ENCODE results near the gene RRM2. TPM values are rescaled to one million over a fixed set of nuclear protein-coding genes. Genes with fewer than 3 reads are reported as not detected.

The RRM2 gene
- total RNA-seq, 2 donors from 2014 or later: 1.9 to 6.1 TPM

DNA sequence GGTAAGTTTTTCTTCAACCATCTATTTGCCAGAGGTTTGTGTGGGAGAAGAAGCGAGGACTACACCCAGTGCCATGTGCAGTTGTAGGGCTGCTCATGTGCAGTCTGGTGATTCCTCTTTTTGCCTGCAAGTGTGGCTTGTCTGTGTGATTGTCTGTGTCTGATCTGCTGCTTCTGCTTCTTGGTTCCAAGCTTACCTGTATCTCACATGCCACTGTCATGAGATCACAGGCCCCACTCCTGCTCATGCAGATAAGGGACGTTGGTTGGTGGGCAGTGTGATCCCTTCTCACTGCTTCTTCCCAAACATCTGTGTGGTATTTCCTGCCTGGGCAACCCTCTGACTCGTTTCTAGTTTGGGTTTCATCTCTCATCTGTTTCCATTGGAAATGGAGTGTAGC, 27.1 kb downstream of the RRM2 start:
- 73% methylated on average over 3 of the region's 3 CpGs for WGBS
- Histone ChIP-seq H3K27me3 (replicated peaks; ENCODE audit: insufficient read depth) (no peaks in the 10 kb centered on the region), H3K9me3 (no peaks in the 10 kb centered on the region), H3K27ac (no peak overlapping the region), H3K36me3 (no peaks in the 10 kb centered on the region), H3K4me3 (no peak overlapping the region), H3K4me1 (replicated peaks) (no peaks in the 10 kb centered on the region)
- TF ChIP-seq, protein P1, sequence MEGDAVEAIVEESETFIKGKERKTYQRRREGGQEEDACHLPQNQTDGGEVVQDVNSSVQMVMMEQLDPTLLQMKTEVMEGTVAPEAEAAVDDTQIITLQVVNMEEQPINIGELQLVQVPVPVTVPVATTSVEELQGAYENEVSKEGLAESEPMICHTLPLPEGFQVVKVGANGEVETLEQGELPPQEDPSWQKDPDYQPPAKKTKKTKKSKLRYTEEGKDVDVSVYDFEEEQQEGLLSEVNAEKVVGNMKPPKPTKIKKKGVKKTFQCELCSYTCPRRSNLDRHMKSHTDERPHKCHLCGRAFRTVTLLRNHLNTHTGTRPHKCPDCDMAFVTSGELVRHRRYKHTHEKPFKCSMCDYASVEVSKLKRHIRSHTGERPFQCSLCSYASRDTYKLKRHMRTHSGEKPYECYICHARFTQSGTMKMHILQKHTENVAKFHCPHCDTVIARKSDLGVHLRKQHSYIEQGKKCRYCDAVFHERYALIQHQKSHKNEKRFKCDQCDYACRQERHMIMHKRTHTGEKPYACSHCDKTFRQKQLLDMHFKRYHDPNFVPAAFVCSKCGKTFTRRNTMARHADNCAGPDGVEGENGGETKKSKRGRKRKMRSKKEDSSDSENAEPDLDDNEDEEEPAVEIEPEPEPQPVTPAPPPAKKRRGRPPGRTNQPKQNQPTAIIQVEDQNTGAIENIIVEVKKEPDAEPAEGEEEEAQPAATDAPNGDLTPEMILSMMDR (IDR thresholded peaks at IDR 0.05): no peak
- TF ChIP-seq POLR2A (IDR thresholded peaks at IDR 0.05) (no peak), POLR2AphosphoS5 (IDR thresholded peaks at IDR 0.05) (no peak)
- DNase-seq (ENCODE audit: low spot score): no peak
- intact Hi-C loops (cut with DNase I): no loop called here

DNA sequence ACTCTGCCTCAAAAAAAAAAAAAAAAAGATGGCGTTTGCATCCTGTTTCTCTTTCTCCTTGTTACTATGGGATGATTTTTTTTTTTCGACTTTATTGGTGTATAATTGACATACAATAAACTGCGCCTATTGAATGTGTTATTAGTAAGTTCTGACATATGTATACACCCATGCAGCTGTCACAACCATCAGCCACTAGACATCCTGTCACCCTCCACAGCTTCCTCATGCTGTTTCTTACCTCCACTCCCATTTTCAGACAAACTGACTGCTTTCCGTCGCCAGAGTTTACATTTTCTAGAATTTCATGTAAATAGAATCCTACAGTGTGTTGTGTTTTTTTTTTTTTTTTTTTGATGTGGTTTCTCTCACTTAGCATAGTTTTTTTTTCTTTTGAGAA, 27.9 kb downstream of the RRM2 start:
- no peaks in the 10 kb centered on the region for H3K27me3 ChIP-seq (replicated peaks; ENCODE audit: insufficient read depth)
- H3K4me3 ChIP-seq: no peak overlapping the region
- 80% methylated on average over 5 of the region's 5 CpGs for whole genome bisulfite sequencing
- no peaks in the 10 kb centered on the region for H3K36me3 ChIP-seq
- H3K9me3 ChIP-seq: no peaks in the 10 kb centered on the region
- H3K4me1 ChIP-seq (replicated peaks): no peaks in the 10 kb centered on the region
- H3K27ac ChIP-seq: no peak overlapping the region
- no peak for TF ChIP-seq POLR2AphosphoS5 (IDR thresholded peaks at IDR 0.05)
- no peak for DNase-seq (ENCODE audit: low spot score)
- intact Hi-C loops (cut with DNase I): no loop called here

DNA sequence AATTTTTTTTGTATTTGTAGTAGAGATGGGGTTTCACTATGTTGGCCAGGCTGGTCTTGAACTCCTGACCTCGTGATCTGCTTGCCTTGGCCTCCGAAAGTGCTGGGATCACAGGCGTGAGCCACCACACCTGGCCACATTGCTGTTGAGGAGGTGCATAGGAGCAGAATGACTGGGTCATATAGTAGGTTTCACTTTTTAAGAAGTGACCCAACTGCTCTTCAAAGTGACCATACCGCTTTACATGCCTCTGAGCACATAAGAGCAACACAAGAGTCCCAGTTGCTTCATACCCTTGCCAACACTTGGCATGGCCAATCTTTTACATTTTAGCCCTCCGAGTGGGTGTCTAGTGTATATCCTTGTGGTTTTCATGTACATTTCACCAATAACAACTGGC, 28.9 kb downstream of the RRM2 start:
- intact Hi-C loops (cut with DNase I): no loop called here
- no peak for TF ChIP-seq POLR2AphosphoS5 (IDR thresholded peaks at IDR 0.05)
- TF ChIP-seq POLR2A (IDR thresholded peaks at IDR 0.05): no peak
- TF ChIP-seq, protein P1 (IDR thresholded peaks at IDR 0.05): no peak
- WGBS: 96% methylated on average over 5 of the region's 5 CpGs

DNA sequence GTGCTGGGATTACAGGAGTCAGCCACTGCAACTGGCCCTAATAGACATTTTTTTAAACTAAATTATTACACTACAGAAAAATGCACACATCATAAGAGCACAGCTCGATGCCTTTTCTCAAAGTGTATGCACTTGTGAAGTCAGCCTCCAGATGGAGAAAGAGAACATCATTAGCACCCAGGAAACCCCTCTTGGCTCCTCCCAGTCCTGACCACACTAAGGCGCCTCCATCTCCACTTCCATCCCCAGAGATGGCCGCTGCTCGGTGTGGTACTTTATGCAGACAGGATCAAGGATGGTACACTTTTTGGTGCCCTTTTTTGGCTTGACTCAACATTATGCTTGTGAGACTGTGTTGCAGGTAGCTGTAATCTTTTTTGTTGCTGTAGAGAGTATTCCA, 34.8 kb downstream of the RRM2 start:
- no peak overlapping the region for H3K27ac ChIP-seq
- intact Hi-C loops (cut with DNase I): no loop called here
- H3K36me3 ChIP-seq: no peaks in the 10 kb centered on the region
- no peak overlapping the region for H3K4me3 ChIP-seq
- H3K4me1 ChIP-seq (replicated peaks): no peaks in the 10 kb centered on the region
- no peaks in the 10 kb centered on the region for H3K9me3 ChIP-seq
- H3K27me3 ChIP-seq (replicated peaks; ENCODE audit: insufficient read depth): no peaks in the 10 kb centered on the region
- TF ChIP-seq POLR2A (IDR thresholded peaks at IDR 0.05) (no peak), POLR2AphosphoS5 (IDR thresholded peaks at IDR 0.05) (no peak)
- TF ChIP-seq, protein P1 (IDR thresholded peaks at IDR 0.05): no peak
- DNase-seq (ENCODE audit: low spot score): no peak
- 82% methylated on average over 4 of the region's 4 CpGs for WGBS

More for the DNA sequence above, 28.9 kb downstream of the RRM2 start:
- Histone ChIP-seq H3K4me1 (replicated peaks) (no peaks in the 10 kb centered on the region), H3K36me3 (no peaks in the 10 kb centered on the region), H3K9me3 (no peaks in the 10 kb centered on the region), H3K27ac (no peak overlapping the region), H3K27me3 (replicated peaks; ENCODE audit: insufficient read depth) (no peaks in the 10 kb centered on the region), H3K4me3 (no peak overlapping the region)
- DNase-seq (ENCODE audit: low spot score): no peak

DNA sequence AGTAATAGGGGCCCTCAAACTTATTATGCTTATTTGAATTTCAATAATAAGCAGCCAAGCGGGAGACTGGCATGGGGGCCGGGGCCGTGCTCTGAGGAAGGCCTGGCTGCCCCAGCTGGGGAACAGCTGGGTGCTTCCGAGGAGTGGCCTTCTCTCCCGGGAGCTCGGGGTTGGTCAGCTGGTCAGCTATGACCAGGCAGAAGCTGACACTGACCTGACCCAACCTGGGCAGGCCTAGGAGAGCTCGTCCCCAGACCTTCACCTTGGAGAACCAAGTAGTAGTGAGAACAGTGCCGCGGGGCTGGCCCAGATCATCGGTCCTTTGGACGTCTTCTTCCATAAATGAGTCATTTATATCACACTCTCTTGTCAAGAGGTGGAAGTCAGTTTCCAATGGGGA, 36.1 kb downstream of the RRM2 start:
- no peak overlapping the region for H3K27ac ChIP-seq
- TF ChIP-seq POLR2AphosphoS5 (IDR thresholded peaks at IDR 0.05): no peak
- TF ChIP-seq POLR2A (IDR thresholded peaks at IDR 0.05): no peak
- TF ChIP-seq, protein P1 (IDR thresholded peaks at IDR 0.05): no peak
- H3K27me3 ChIP-seq (replicated peaks; ENCODE audit: insufficient read depth): no peaks in the 10 kb centered on the region
- H3K4me3 ChIP-seq: no peak overlapping the region
- intact Hi-C loops (cut with DNase I): no loop called here
- WGBS: 95% methylated on average over 11 of the region's 11 CpGs
- no peaks in the 10 kb centered on the region for H3K4me1 ChIP-seq (replicated peaks)
- no peak for DNase-seq (ENCODE audit: low spot score)
- no peaks in the 10 kb centered on the region for H3K36me3 ChIP-seq
- H3K9me3 ChIP-seq: no peaks in the 10 kb centered on the region
